Large intestine (tissue), 3 donors: ENCODE measurements around the gene STX11. TPM values are rescaled to one million over a fixed set of nuclear protein-coding genes. Genes with fewer than 3 reads are reported as not detected.

ENCODE experiments used
- DNase-seq, 2 donors: peaks; one replicate each; pipeline versions ENCODE4 v3.0.0 to v3.0.0-alpha.2; 2013
- H3K27ac ChIP-seq: one replicate; pipeline ENCODE4 v1.5.1; 2013; ENCODE audit warnings: low read length
- H3K27me3 ChIP-seq: 2 replicates; pipeline ENCODE4 v1.6.1; 2013; ENCODE audit warnings: low read length; ENCODE audit not compliant: control insufficient read depth, insufficient read depth
- H3K36me3 ChIP-seq: 2 replicates; pipeline ENCODE4 v1.6.1; 2013; ENCODE audit warnings: low read length; ENCODE audit not compliant: control insufficient read depth, insufficient read depth
- H3K4me1 ChIP-seq: one replicate; pipeline ENCODE4 v1.6.1; 2013; ENCODE audit warnings: low read length; ENCODE audit not compliant: control insufficient read depth, insufficient read depth
- H3K4me3 ChIP-seq: one replicate; pipeline ENCODE4 v1.5.1; 2013; ENCODE audit warnings: low read length
- H3K9me3 ChIP-seq: one replicate; pipeline ENCODE4 v1.6.1; 2013; ENCODE audit warnings: mild to moderate bottlenecking, low read depth, low read length, moderate library complexity; ENCODE audit not compliant: control insufficient read depth
- WGBS: methylation state at CpG from one replicate; pipeline ENCODE4 v1.1.5; 2013; ENCODE audit warnings: low lambda C conversion rate; ENCODE audit not compliant: insufficient coverage; 5-methylcytosine and 5-hydroxymethylcytosine counted together
- polyA plus RNA-seq: library from polyadenylated mRNA; unstranded; fragments of 120-200 nt; gene quantifications from one replicate; pipeline ENCODE4 v1.2.1, GENCODE V29; 2013

STX11 gene
- polyA plus RNA-seq, 1 donor: 2.6 TPM

DNA sequence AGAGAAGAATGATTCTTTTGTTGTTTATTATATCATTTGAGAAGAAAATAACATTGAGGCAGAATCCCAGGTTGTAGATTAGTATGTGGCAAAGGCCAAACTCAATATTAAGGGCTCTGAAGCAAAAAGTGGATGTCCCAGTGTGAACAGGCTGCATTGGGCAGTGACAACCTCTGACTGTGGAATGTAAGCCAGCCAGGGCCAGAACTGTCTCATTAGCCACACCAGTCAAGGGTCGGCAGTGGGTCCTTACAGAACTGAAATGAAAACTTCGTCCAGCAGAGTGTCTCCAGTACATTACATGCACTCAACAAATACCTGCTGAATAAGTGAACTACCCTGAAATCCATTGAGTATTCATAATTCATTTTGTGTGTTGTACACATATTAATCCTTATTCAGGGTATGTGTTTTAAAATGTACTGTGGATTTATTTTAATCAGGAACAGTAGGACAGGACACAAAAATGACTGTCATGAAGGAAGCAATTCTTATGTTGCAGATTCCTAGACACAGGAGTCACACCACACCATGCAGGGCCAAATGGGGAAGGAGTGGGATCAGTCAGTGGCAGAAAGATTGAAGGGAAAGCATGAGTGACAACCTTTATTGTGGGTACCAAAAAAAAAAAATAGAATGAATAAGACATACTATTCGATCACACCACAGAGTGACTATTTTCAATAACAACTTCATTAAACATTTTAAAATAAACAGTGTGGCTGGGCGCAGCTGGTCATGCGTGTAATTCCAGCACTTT lies 69.9 kb downstream of the STX11 start:
- H3K9me3 ChIP-seq: no peaks in the 10 kb centered on the region
- DNase-seq: no peak
- H3K4me3 ChIP-seq: no peak overlapping the region
- H3K27me3 ChIP-seq: no peaks in the 10 kb centered on the region
- H3K27ac ChIP-seq: no peak overlapping the region
- H3K36me3 ChIP-seq: no peaks in the 10 kb centered on the region
- WGBS: no CpG with 5 or more reads among the region's 5 CpGs
- peaks cover 4% of the 10 kb centered on the region for H3K4me1 ChIP-seq

- Histone ChIP-seq H3K36me3 (no peaks in the 10 kb centered on the region), H3K27ac (no peak overlapping the region), H3K4me1 (no peaks in the 10 kb centered on the region), H3K27me3 (no peaks in the 10 kb centered on the region), H3K9me3 (no peaks in the 10 kb centered on the region), H3K4me3 (no peak overlapping the region)
- DNase-seq: no peak
- WGBS: no CpG with 5 or more reads among the region's 2 CpGs
Measured at GRCh38 chr6:144223686-144224085, 73.4 kb downstream of the STX11 start.

- 80% methylated on average over 1 of the region's 3 CpGs for WGBS
- Histone ChIP-seq H3K27me3 (no peaks in the 10 kb centered on the region), H3K9me3 (no peaks in the 10 kb centered on the region), H3K36me3 (no peaks in the 10 kb centered on the region), H3K4me3 (no peak overlapping the region), H3K4me1 (no peaks in the 10 kb centered on the region), H3K27ac (no peak overlapping the region)
- DNase-seq: no peak
Measured at GRCh38 chr6:144231721-144232120, 81.4 kb downstream of the STX11 start.

GRCh38 chr6:144232176-144232831 lies 82.0 kb downstream of the STX11 start:
- no peak for DNase-seq
- no peaks in the 10 kb centered on the region for H3K4me1 ChIP-seq
- WGBS: 76% methylated on average over 2 of the region's 4 CpGs
- H3K4me3 ChIP-seq: no peak overlapping the region
- H3K9me3 ChIP-seq: no peaks in the 10 kb centered on the region
- H3K36me3 ChIP-seq: no peaks in the 10 kb centered on the region
- no peaks in the 10 kb centered on the region for H3K27me3 ChIP-seq
- no peak overlapping the region for H3K27ac ChIP-seq

GRCh38 chr6:144232832-144233230 lies 82.5 kb downstream of the STX11 start:
- no peaks in the 10 kb centered on the region for H3K4me1 ChIP-seq
- no peaks in the 10 kb centered on the region for H3K27me3 ChIP-seq
- no peak overlapping the region for H3K4me3 ChIP-seq
- no peaks in the 10 kb centered on the region for H3K9me3 ChIP-seq
- no peak overlapping the region for H3K27ac ChIP-seq
- no peak for DNase-seq
- WGBS: no CpG with 5 or more reads among the region's 2 CpGs
- H3K36me3 ChIP-seq: no peaks in the 10 kb centered on the region

- no CpG with 5 or more reads among the region's 3 CpGs for WGBS
- no peaks in the 10 kb centered on the region for H3K4me1 ChIP-seq
- no peaks in the 10 kb centered on the region for H3K36me3 ChIP-seq
- H3K4me3 ChIP-seq: no peak overlapping the region
- H3K27me3 ChIP-seq: no peaks in the 10 kb centered on the region
- DNase-seq: no peak
- no peaks in the 10 kb centered on the region for H3K9me3 ChIP-seq
- no peak overlapping the region for H3K27ac ChIP-seq
Measured at GRCh38 chr6:144234399-144234798, 84.1 kb downstream of the STX11 start.

GRCh38 chr6:144234935-144235334 lies 84.6 kb downstream of the STX11 start:
- WGBS: no CpG with 5 or more reads among the region's 4 CpGs
- Histone ChIP-seq H3K27ac (no peak overlapping the region), H3K27me3 (no peaks in the 10 kb centered on the region), H3K9me3 (no peaks in the 10 kb centered on the region), H3K4me3 (no peak overlapping the region), H3K4me1 (no peaks in the 10 kb centered on the region), H3K36me3 (no peaks in the 10 kb centered on the region)
- DNase-seq: no peak

Other genes starting within 250 kb of the STX11 start
- gene PLAGL1, start 142.3 kb upstream of the STX11 start, polyA plus RNA-seq: 126 TPM
- 139 TPM for gene SF3B5, start 54.9 kb upstream of the STX11 start, polyA plus RNA-seq
- 50.8 TPM for gene UTRN, start 134.8 kb downstream of the STX11 start, polyA plus RNA-seq